DMS53 treated with DMSO at 0.1 percent for 48 hours (cell line): ENCODE results near the gene ADGRA1.
"Not testable (repeated sequence)": the region's sequence is repeated elsewhere in the genome, so short reads cannot be mapped to it uniquely, and the experiment has no call there.

Experiments used
- DNase-seq: peaks from one replicate; lab custom pipeline; 2025; ENCODE audit not compliant: unreplicated experiment; lab: John Stamatoyannopoulos, UW

The ADGRA1 gene

GRCh38 chr10:133141144-133141957 lies 53.6 kb downstream of the ADGRA1 start:
- no peak for DNase-seq

- no peak for DNase-seq
Observed at GRCh38 chr10:133141958-133142340, 54.2 kb downstream of the ADGRA1 start.

GRCh38 chr10:133142523-133143199 lies 54.9 kb downstream of the ADGRA1 start:
- DNase-seq = no peak

GRCh38 chr10:133143200-133143533 lies 55.4 kb downstream of the ADGRA1 start:
- DNase-seq = no peak

GRCh38 chr10:133143546-133143945 lies 55.8 kb downstream of the ADGRA1 start:
- no peak for DNase-seq

GRCh38 chr10:133144771-133145170 lies 57.0 kb downstream of the ADGRA1 start:
- DNase-seq = no peak

- no peak for DNase-seq
Observed at GRCh38 chr10:133150226-133150625, 62.5 kb downstream of the ADGRA1 start.

GRCh38 chr10:133150656-133151055 lies 62.9 kb downstream of the ADGRA1 start:
- DNase-seq = no peak

- DNase-seq = not testable (repeated sequence)
Observed at GRCh38 chr10:133151071-133151470, 63.3 kb downstream of the ADGRA1 start.

- DNase-seq = no peak
Observed at GRCh38 chr10:133151543-133151972, 63.8 kb downstream of the ADGRA1 start.

GRCh38 chr10:133154411-133154810 lies 66.7 kb downstream of the ADGRA1 start:
- no peak for DNase-seq

- DNase-seq = no peak
Observed at GRCh38 chr10:133154996-133155778, 67.5 kb downstream of the ADGRA1 start.

- no peak for DNase-seq
Observed at GRCh38 chr10:133156674-133157579, 69.2 kb downstream of the ADGRA1 start.

GRCh38 chr10:133157662-133158436 lies 70.1 kb downstream of the ADGRA1 start:
- no peak for DNase-seq

- DNase-seq = no peak
Observed at GRCh38 chr10:133158437-133158755, 70.7 kb downstream of the ADGRA1 start.

GRCh38 chr10:133158756-133159610 lies 71.3 kb downstream of the ADGRA1 start:
- no peak for DNase-seq

- no peak for DNase-seq
Observed at GRCh38 chr10:133159611-133159949, 71.9 kb downstream of the ADGRA1 start.

- DNase-seq = no peak
Observed at GRCh38 chr10:133159950-133160825, 72.5 kb downstream of the ADGRA1 start, which contains the start of gene KNDC1. Gene KNDC1 (plus strand): TSS chr10:133160219. CDS start chr10:133160468, 249 bp downstream.
